Duodenal mucosa (tissue), 2 donors: Measurements from ENCODE around the gene ASXL3.

ENCODE experiments used
- H3K27ac ChIP-seq: one replicate; pipeline ENCODE4 v1.7.0; 2013; ENCODE audit warnings: low read depth, low read length
- H3K27me3 ChIP-seq, 2 donors: one replicate each; pipeline ENCODE4 v1.7.0; 2013; ENCODE audit warnings: low read length in 2 of 2, control low read depth in 1 of 2; ENCODE audit not compliant: insufficient read depth in 2 of 2, control insufficient read depth in 1 of 2
- H3K36me3 ChIP-seq, 2 donors: one replicate each; pipeline ENCODE4 v1.7.0; 2013; ENCODE audit warnings: low read length in 2 of 2, control low read depth in 1 of 2; ENCODE audit not compliant: insufficient read depth in 2 of 2, control insufficient read depth in 1 of 2
- H3K4me1 ChIP-seq, 2 donors: one replicate each; pipeline ENCODE4 v1.7.0; 2013; ENCODE audit warnings: low read length in 2 of 2, control low read depth in 1 of 2; ENCODE audit not compliant: insufficient read depth in 2 of 2, control insufficient read depth in 1 of 2
- H3K4me3 ChIP-seq, 2 donors: one replicate each; pipeline ENCODE4 v1.7.0; 2013; ENCODE audit warnings: low read length in 2 of 2, low read depth in 1 of 2
- H3K9ac ChIP-seq, 2 donors: one replicate each; pipeline ENCODE4 v1.7.0; 2013; ENCODE audit warnings: low read length in 2 of 2, low read depth in 1 of 2
- H3K9me3 ChIP-seq, 2 donors: one replicate each; pipeline ENCODE4 v1.7.0; 2013; ENCODE audit warnings: low read length in 2 of 2, control low read depth in 1 of 2; ENCODE audit not compliant: control insufficient read depth in 1 of 2

ASXL3 gene

DNA sequence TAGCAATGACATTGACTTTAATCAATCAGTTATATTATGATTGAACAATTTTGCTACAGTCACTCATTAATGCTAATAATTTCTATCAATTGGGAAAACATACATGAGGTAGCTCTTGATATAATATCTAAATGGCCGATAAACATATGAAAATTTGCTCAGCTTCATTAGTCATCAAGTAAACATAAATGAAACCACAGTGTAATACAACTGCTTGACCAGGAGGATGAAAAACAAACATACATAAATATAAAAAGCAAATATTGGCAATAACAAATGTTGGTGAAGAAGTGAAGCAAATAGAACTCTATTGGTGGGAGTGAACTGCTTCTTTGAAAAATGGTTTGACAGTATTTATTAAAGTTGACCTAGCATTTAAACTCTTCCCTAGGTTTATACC lies 130.9 kb downstream of the ASXL3 start:
- H3K36me3 ChIP-seq, result no peaks in the 10 kb centered on the region
- no peak overlapping the region for H3K27ac ChIP-seq
- no peaks in the 10 kb centered on the region for H3K27me3 ChIP-seq
- H3K4me3 ChIP-seq, result no peak overlapping the region
- no peaks in the 10 kb centered on the region for H3K9me3 ChIP-seq
- no peaks in the 10 kb centered on the region for H3K4me1 ChIP-seq
- H3K9ac ChIP-seq, result no peak overlapping the region

- Histone ChIP-seq H3K27ac (no peak overlapping the region), H3K4me3 (no peak overlapping the region), H3K4me1 (no peaks in the 10 kb centered on the region), H3K9me3 (no peaks in the 10 kb centered on the region), H3K36me3 (no peaks in the 10 kb centered on the region), H3K27me3 (no peaks in the 10 kb centered on the region), H3K9ac (no peak overlapping the region)
Observed at GRCh38 chr18:33710269-33710668, 132.2 kb downstream of the ASXL3 start.

DNA sequence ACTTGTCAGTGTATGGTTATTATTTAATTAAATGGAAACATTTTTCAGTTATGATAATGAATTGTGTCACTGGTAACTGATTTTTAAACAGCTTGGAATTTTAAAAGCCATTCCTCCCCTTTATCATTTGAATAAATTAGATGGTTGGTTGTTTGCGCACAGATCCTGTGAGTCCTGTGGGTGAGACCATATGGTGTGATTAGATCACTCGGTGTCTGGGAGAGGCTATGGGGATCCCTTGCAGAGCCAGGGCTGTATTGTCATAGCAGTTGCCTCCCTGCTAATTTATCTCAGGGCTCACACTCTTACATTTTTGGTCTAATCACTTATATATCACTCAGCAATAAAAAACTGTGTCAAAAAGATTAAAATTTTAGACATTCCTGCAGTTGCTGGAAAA lies 133.5 kb downstream of the ASXL3 start:
- H3K4me1 ChIP-seq, result no peaks in the 10 kb centered on the region
- no peaks in the 10 kb centered on the region for H3K36me3 ChIP-seq
- no peaks in the 10 kb centered on the region for H3K9me3 ChIP-seq
- no peak overlapping the region for H3K4me3 ChIP-seq
- H3K27me3 ChIP-seq, result no peaks in the 10 kb centered on the region
- H3K27ac ChIP-seq, result no peak overlapping the region
- no peak overlapping the region for H3K9ac ChIP-seq

GRCh38 chr18:33712719-33713118 lies 134.7 kb downstream of the ASXL3 start:
- H3K4me1 ChIP-seq, result no peaks in the 10 kb centered on the region
- H3K4me3 ChIP-seq, result no peak overlapping the region
- no peaks in the 10 kb centered on the region for H3K9me3 ChIP-seq
- no peak overlapping the region for H3K9ac ChIP-seq
- H3K36me3 ChIP-seq, result no peaks in the 10 kb centered on the region
- no peaks in the 10 kb centered on the region for H3K27me3 ChIP-seq
- H3K27ac ChIP-seq, result no peak overlapping the region

DNA sequence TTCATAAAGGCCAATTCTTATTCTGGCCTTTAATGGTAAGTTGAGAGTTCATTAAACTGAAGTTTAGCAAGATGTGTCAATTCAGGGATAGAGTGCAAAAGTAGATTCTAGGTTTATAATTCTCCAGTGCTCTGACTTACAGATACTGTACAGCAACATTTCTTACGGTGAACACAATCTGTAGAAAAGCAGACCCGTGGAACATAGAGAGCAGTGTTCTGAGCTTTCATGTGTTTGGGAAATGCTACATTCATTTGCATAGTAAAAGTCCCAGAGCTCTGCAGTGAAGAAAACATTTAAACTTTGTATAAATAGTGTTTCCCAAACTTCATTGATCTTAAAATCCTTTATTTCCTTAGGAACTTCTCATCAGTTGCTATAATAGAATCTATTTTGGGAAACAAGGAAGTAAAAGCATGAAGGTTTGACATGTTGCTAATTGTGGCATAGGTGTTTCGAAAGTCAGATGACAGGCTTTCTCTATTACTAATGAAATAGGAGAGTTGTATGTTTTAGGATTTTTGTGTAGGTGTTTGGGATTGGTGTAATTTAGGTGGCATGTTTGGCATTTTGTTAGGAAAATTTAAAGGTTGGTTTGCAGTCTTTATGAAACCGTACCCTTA lies 138.2 kb downstream of the ASXL3 start:
- no peak overlapping the region for H3K9ac ChIP-seq
- no peaks in the 10 kb centered on the region for H3K4me1 ChIP-seq
- no peaks in the 10 kb centered on the region for H3K36me3 ChIP-seq
- H3K27ac ChIP-seq, result no peak overlapping the region
- no peaks in the 10 kb centered on the region for H3K27me3 ChIP-seq
- H3K4me3 ChIP-seq, result no peak overlapping the region
- H3K9me3 ChIP-seq, result no peaks in the 10 kb centered on the region

DNA sequence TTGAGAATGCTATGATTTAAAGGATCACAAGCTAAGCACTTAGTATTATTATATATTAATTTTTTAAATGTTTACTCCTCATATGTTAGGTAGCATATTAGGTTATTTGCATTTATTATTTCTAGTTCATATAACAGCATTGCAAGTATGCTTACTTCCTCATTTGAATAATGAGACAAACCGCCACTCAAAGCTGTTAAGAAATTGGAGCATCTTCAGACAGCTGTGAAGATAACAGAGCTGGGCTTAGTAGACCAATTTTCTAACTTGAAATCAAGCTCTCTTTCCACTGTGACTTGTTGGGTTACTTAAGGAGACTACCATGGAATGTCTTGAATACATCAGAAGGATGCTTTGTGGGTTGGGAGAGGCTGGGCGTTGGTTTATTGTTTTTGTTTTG lies 139.3 kb downstream of the ASXL3 start:
- no peaks in the 10 kb centered on the region for H3K36me3 ChIP-seq
- H3K4me1 ChIP-seq, result no peaks in the 10 kb centered on the region
- H3K27ac ChIP-seq, result no peak overlapping the region
- H3K9ac ChIP-seq, result no peak overlapping the region
- no peaks in the 10 kb centered on the region for H3K9me3 ChIP-seq
- no peak overlapping the region for H3K4me3 ChIP-seq
- no peaks in the 10 kb centered on the region for H3K27me3 ChIP-seq

DNA sequence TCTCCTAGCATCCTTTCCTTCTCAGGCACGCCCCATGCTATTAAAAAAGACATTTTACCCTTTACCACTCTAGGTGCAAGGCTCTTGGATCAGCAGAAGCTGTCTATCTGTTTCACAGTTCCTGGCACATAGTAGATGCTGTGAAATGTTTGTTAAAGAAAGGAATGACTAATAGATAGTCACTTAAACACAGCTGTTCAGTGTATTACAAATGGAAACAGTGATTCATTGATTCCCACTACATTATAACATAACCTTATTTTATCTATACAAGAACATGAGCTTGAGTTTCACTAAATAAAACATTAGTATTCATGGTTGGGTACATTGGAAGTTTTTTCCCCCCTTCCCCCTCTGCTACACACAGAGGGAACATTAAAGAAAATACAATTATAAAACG lies 142.1 kb downstream of the ASXL3 start:
- no peak overlapping the region for H3K27ac ChIP-seq

DNA sequence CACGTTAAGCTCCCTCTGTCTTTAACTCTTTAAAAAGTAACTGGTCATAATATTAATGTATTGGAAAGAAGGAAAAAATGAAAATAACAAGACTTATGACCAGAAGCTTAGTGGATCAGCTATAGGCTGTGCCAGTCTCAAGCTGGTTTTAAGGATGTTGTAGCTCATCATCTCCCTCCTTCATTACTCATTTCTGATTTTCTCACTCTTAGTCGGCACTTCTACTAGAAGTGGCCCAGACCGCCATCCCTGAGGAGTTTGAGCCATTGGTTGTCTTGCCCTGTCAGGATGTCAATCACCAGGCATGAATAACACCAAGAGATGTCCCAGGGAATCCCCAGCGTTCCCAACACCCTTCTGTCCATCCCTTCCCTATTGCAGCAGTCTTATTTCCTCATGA lies 151.5 kb downstream of the ASXL3 start:
- H3K4me1 ChIP-seq, result no peaks in the 10 kb centered on the region
- H3K27me3 ChIP-seq, result no peaks in the 10 kb centered on the region
- H3K27ac ChIP-seq, result no peak overlapping the region
- no peaks in the 10 kb centered on the region for H3K9me3 ChIP-seq
- H3K9ac ChIP-seq, result no peak overlapping the region
- no peaks in the 10 kb centered on the region for H3K36me3 ChIP-seq
- no peak overlapping the region for H3K4me3 ChIP-seq

More for the DNA sequence above, 142.1 kb downstream of the ASXL3 start:
- Histone ChIP-seq H3K9me3 (no peaks in the 10 kb centered on the region), H3K27me3 (no peaks in the 10 kb centered on the region), H3K4me1 (no peaks in the 10 kb centered on the region), H3K4me3 (no peak overlapping the region), H3K9ac (no peak overlapping the region), H3K36me3 (no peaks in the 10 kb centered on the region)

GRCh38 chr18:33733376-33733775 lies 155.4 kb downstream of the ASXL3 start:
- H3K4me1 ChIP-seq, result no peaks in the 10 kb centered on the region
- H3K27ac ChIP-seq, result no peak overlapping the region
- H3K4me3 ChIP-seq, result no peak overlapping the region
- no peaks in the 10 kb centered on the region for H3K9me3 ChIP-seq
- H3K9ac ChIP-seq, result no peak overlapping the region
- H3K27me3 ChIP-seq, result no peaks in the 10 kb centered on the region
- no peaks in the 10 kb centered on the region for H3K36me3 ChIP-seq

- H3K4me1 ChIP-seq, result no peaks in the 10 kb centered on the region
- no peaks in the 10 kb centered on the region for H3K27me3 ChIP-seq
- no peak overlapping the region for H3K27ac ChIP-seq
- H3K36me3 ChIP-seq, result no peaks in the 10 kb centered on the region
- H3K9ac ChIP-seq, result no peak overlapping the region
- no peak overlapping the region for H3K4me3 ChIP-seq
- H3K9me3 ChIP-seq, result no peaks in the 10 kb centered on the region
Observed at GRCh38 chr18:33735428-33735827, 157.4 kb downstream of the ASXL3 start.

GRCh38 chr18:33741760-33742159 lies 163.7 kb downstream of the ASXL3 start:
- Histone ChIP-seq H3K4me1 (no peaks in the 10 kb centered on the region), H3K27me3 (no peaks in the 10 kb centered on the region), H3K4me3 (no peak overlapping the region), H3K36me3 (no peaks in the 10 kb centered on the region), H3K9ac (no peak overlapping the region), H3K9me3 (no peaks in the 10 kb centered on the region), H3K27ac (no peak overlapping the region)
